Measurements from ENCODE around the gene RAB4A.

RAB4A gene

GRCh38 chr1:229309074-229309473 lies 38.2 kb downstream of the RAB4A start:
- no peak overlapping the region for H3K4me3 ChIP-seq (ENCODE audit: low read depth, low read length)
- TF ChIP-seq CTCF (IDR thresholded peaks at IDR 0.05; ENCODE audit: low read depth, low read length), result no peak

GRCh38 chr1:229309684-229310083 lies 38.8 kb downstream of the RAB4A start:
- H3K4me3 ChIP-seq (ENCODE audit: low read depth, low read length), result no peak overlapping the region
- no peak for TF ChIP-seq CTCF (IDR thresholded peaks at IDR 0.05; ENCODE audit: low read depth, low read length)

- no peak for TF ChIP-seq CTCF (IDR thresholded peaks at IDR 0.05; ENCODE audit: low read depth, low read length)
- no peak overlapping the region for H3K4me3 ChIP-seq (ENCODE audit: low read depth, low read length)
Measured at GRCh38 chr1:229310833-229311232, 39.9 kb downstream of the RAB4A start.

GRCh38 chr1:229316166-229316565 lies 45.3 kb downstream of the RAB4A start:
- no peak overlapping the region for H3K4me3 ChIP-seq (ENCODE audit: low read depth, low read length)
- TF ChIP-seq CTCF (IDR thresholded peaks at IDR 0.05; ENCODE audit: low read depth, low read length), result no peak

GRCh38 chr1:229318056-229318455 lies 47.1 kb downstream of the RAB4A start:
- no peak overlapping the region for H3K4me3 ChIP-seq (ENCODE audit: low read depth, low read length)
- no peak for TF ChIP-seq CTCF (IDR thresholded peaks at IDR 0.05; ENCODE audit: low read depth, low read length)

GRCh38 chr1:229319487-229319886 lies 48.6 kb downstream of the RAB4A start:
- TF ChIP-seq CTCF (IDR thresholded peaks at IDR 0.05; ENCODE audit: low read depth, low read length), result no peak
- no peak overlapping the region for H3K4me3 ChIP-seq (ENCODE audit: low read depth, low read length)

- no peak for TF ChIP-seq CTCF (IDR thresholded peaks at IDR 0.05; ENCODE audit: low read depth, low read length)
- H3K4me3 ChIP-seq (ENCODE audit: low read depth, low read length), result no peak overlapping the region
Measured at GRCh38 chr1:229323201-229323600, 52.3 kb downstream of the RAB4A start.
